CD4-positive, alpha-beta T cell treated with Interleukin-6 for 4 hours (primary cell): ENCODE data around the gene UBR4.

ENCODE experiments used
- DNase-seq: peaks from one replicate; pipeline ENCODE4 v3.0.0-alpha.2; 2020; ENCODE audit warnings: mixed read lengths

The UBR4 gene

DNA sequence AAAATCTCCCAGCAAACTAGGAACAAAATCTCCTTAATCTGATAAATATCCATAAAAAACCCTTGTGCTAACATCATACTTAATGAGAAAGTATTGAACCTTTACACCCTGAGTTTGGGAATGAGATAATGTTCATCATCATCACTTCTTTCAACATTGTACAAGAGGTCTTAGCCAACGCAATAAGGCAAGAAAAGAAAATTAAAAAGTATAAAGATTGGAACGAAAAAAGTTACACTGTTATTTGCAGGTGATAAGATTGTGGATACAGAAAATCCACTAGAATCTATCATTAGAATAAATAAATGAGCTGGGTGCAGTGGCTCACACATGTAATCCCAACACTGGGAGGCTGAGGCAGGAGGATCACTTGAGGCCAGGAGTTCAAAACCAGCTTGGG is 76.7 kb downstream of the UBR4 start:
- DNase-seq, result no peak

DNA sequence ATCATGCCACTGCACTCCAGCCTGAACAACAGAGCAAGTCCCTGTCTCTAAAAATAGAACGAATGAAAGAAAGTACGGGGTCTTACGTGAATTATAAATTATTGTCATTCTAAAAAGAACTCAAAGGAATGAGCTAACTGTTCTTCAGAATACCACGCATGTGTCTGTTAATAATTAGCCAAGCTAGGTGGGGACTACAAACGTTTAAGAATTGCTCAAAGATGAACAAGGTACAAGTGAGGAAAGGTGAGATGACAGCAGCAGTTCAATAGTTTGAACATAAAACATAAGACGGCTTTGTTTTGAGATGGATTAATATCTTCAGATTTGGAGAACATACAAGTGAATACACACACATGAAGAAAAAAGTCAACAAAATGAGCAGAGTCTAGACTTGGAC is 79.6 kb downstream of the UBR4 start:
- DNase-seq, result no peak

GRCh38 chr1:19128968-19129514 is 81.0 kb downstream of the UBR4 start:
- DNase-seq, result no peak

- DNase-seq, result no peak
Measured at GRCh38 chr1:19124273-19124672, 85.8 kb downstream of the UBR4 start.

GRCh38 chr1:19123837-19124236 is 86.2 kb downstream of the UBR4 start:
- peak; percentile 38 for DNase-seq

- DNase-seq, result no peak
Measured at GRCh38 chr1:19122668-19123067, 87.4 kb downstream of the UBR4 start.

- DNase-seq, result no peak
Measured at GRCh38 chr1:19121192-19121591, 88.9 kb downstream of the UBR4 start.

DNA sequence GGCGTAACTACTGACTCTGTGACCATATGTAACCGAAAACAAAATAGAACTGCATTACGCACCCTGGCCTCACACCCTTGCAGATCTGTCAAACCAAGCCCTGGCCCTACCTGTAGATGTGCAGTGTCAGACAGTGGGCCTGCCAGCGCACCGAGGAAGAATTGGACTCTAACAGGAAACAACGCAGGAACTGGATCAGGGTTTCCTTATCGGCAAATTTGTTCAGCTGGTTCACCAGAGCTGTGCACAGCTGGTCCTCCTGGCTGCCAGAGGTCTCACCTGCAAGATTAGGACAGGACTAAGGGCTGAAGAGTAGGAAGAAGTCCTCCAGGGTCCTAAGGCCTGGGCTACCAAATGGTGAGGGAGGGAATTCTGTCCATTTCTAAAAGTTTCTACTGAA is 90.0 kb downstream of the UBR4 start:
- DNase-seq, result no peak

DNA sequence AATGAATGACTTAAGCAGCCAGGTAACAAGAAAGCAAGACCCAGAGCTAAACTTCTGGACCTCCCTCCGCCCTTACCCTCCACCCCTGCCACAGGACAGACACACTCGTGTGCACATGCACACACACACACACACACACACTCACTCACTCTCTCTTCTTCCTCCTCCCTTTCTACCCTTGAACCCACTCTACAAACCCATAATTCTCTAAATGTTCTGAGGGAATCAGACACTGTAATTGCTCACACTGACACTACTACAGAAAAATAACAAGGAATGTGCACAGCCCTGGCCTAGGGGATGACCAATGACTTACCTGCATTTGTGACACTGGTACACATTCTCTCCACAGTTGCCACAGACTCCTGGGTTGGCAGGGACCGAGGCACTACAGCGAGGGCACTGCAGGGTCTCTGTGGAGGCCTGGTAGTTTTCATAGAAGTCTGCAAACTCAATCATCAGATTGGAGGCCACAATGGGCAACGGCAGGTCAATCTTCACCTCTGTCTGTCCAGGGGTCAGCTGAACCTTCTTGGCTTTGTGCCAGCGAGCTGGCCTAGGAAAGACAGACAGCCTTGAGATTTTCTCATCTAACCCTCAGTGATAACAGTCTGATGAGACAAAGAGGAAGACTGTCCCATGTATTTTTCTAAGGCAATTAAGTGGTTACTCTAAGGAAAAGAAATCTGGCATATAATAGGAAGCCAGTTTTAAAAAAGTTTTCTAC is 94.8 kb downstream of the UBR4 start:
- no peak for DNase-seq

GRCh38 chr1:19113697-19114092 is 96.4 kb downstream of the UBR4 start:
- peak; percentile 38 for DNase-seq

DNA sequence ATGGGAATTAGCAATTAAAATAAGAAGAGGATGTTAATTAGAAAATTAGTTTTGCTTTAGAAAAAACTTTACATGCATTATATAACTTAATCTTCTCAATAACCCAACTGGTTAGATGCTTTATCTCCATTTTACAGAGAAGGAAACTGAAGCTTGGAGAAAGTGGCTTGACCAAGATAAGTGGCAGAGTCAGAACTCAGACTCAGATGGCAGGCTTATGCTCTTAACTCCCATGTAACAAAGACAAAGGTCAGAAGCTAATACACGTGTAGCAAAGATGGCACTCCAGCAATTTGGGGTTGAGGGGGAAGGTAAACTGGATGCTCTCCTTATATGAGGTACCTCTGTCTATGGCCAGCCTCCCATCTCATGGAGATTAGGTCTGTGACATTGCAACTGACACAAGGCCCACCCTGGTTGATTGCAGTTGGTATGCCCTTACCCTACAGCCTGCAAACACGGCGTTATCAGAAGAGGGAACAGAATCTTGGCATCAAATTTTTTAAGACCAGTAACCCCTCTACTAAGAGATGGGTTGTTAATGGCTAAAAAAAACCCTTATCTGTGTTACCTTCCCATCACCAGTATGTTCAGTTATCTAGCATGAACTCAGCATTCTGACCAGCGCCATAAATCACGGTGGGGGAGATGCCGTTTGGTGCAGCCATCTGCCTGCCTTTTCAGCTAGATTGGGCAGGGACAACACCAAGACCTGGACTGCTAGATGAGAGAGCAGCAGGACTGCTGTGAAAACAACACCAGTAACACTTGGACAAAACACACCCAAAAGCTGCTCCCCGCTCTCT is 97.0 kb downstream of the UBR4 start:
- no peak for DNase-seq

DNA sequence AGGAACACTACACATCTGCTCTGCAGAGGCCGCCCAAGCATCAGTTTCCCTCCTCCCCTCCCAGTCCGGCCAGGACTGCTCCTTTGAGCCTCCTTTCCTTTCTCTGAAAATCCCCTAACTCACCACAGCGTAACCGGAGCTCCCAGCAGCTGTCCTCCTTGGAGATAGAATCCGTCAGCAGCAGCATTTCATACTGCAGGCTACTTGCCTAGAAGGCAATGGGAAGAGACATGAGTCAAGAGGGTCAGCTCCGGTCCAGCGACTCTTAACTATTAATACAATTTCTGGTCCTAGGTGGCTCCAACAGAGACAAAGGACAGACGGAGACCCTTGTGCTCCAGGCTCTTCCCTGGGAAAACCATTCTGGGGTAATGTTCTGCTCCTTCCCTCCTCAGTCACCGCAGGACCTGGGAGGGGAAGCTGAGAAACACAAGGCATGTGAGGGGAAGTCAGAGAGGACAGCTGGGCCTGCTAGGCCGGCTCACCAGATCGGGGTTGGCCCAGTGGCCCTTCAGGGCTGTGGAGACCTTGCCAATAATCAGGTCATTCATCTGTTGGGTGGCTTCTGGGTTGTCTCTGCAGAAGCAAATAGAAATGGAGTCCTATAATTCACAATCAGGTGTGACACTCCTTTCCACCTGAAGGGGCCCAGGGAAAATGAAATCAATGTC is 99.7 kb downstream of the UBR4 start:
- DNase-seq, result no peak

- DNase-seq, result no peak
Measured at GRCh38 chr1:19109545-19109944, 100.5 kb downstream of the UBR4 start.

- no peak for DNase-seq
Measured at GRCh38 chr1:19101244-19101643, 108.8 kb downstream of the UBR4 start.

GRCh38 chr1:19100028-19100427 is 110.0 kb downstream of the UBR4 start:
- DNase-seq, result no peak

DNA sequence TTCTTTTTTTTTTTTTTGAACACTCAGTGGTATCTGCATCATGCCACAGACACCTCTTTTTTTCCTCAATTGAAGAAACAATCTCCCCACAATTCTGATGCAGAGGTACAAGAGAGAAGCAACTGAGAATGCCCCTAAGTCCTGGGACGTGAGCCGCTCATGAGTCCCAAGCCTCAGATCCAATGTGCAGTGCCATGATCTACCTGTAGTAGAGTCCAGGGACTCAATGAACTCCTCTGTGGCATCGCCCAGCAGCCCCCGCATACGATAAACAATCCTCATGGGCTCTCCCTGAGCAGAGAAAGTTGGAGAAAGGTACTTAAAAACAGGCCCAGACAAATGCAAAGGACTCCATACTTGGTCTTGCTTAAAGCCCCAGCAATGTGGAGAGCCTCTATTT is 113.1 kb downstream of the UBR4 start:
- no peak for DNase-seq

DNA sequence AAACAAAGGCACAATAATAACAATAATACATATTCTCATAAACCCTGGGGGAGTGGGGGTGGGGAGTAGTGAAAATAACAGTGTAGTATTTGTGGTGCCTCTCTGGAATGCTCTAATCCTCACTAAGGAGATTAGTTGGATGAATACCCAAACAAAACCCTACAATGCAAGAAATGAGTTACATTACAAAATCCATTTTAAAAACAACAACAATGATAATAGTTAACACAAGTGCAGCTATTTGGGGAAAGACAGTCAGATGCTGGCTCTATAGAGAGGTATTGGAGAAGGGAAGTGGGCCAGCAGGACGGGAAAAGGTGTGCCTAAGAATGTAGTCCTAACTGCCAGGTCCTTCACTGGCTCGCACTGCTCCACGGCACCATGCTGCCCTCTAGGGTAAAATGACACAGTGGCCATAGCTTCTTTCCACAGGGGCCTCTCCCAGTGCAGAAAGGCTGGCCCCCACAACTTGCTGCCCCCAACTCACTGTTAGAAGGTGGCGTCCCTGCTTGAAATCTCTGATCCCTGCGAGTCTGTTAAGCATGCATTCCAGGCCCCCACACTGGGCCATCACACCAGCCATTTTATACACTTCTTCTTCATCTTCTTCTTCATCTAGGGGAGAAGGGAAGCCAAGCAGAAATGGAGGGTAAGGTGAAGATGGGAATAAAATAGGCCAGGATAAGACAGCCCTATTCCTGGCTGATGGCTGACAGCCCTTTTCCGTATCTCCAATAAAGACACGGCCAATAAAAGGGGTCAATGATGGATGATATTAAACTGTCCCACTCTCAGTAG is 113.8 kb downstream of the UBR4 start:
- DNase-seq, result peak; percentile 49

DNA sequence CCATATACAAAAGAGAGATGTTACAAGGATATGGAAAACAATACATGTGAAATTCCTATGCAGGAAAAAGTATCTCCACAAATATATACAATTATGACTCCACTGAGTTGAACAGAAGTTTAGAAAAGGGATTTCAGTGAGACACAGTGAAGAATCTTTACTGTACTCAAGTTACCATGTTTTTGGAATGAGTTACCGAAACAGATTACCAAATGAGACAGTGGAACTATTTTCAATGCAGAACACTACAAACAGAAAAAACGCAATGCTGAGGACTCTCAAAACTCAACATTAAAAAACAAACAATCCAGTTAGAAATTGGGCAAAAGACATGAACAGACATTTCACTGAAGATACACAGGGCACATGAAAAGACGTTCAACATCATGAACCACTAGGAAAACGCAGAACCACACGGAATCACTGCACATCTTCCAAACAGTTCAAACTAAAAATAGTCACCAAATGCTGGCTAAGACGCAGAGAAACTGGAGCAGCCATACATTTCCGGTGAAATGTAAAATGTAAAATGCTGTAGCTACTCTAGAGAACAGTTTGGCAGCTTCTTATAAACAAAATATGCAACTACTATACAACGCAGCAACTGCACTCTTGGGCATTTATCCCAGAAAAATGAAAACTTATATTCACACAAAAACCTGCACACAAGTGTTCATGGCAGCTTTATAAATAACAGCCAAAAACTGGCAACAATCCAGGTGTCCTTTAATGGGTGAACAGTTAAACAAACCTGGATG is 118.7 kb downstream of the UBR4 start:
- DNase-seq, result no peak

DNA sequence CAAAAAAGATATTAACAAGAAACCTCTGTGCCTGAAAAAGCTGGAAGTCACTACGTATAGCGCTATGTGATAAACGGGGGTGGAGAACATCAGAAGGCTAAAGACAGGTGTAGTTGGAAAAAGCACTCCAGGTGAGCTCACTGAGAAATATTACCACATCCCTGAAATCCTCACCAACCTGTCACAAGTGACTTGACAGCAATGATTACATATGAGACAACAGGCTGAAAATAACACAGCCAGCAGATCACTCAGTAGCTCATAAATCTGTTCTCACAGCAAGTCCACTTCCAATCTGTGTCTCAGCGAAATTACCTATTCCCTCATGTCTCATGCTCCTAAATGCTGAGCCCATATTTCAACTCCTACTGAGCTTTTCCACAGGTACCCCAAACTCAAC is 120.5 kb downstream of the UBR4 start:
- no peak for DNase-seq

- no peak for DNase-seq
Measured at GRCh38 chr1:19088717-19089442, 121.2 kb downstream of the UBR4 start.
